Mesothelial cell of epicardium (in vitro differentiated cells): ENCODE data around the gene GABRA5. TPM values are rescaled to one million over a fixed set of nuclear protein-coding genes. Genes with fewer than 3 reads are reported as not detected.

Source experiments
- DNase-seq, 2 experiments: peaks; one replicate each; pipeline ENCODE4 v3.0.0; 2021; ENCODE audit warnings: low spot score in 2 of 2; ENCODE audit not compliant: unreplicated experiment in 2 of 2
- H3K27ac Mint-ChIP-seq: 2 replicates; pipeline ENCODE4 v1.8.0; 2021; ENCODE audit warnings: mixed read lengths
- H3K27me3 Mint-ChIP-seq: 2 replicates; pipeline ENCODE4 v1.8.0; 2021; ENCODE audit warnings: low read depth, mixed read lengths
- H3K36me3 Mint-ChIP-seq: 2 replicates; pipeline ENCODE4 v1.8.0; 2021; ENCODE audit warnings: mixed read lengths
- H3K4me1 Mint-ChIP-seq: 2 replicates; pipeline ENCODE4 v1.8.0; 2021; ENCODE audit warnings: mixed read lengths
- H3K4me3 Mint-ChIP-seq: 2 replicates; pipeline ENCODE4 v1.8.0; 2021; ENCODE audit warnings: mild to moderate bottlenecking, moderate library complexity, mixed read lengths
- H3K9me3 Mint-ChIP-seq: 2 replicates; pipeline ENCODE4 v1.8.0; 2021; ENCODE audit warnings: mixed read lengths
- CTCF ChIP-seq: fragments of 200-600 bp; sonication (generic); IDR thresholded peaks from one replicate; pipeline ENCODE4 v1.5.0; 2021; ENCODE audit warnings: antibody characterized with exemption; ENCODE audit not compliant: unreplicated experiment
- total RNA-seq: library from RNA; stranded (reverse); gene quantifications from 3 replicates; pipeline ENCODE4 v1.2.1, GENCODE V29; 2021

Gene GABRA5
- total RNA-seq, 1 donor from 2014 or later: 0.49 TPM

GRCh38 chr15:26864664-26865191, 2.1 kb upstream of the GABRA5 start:
- no peak overlapping the region for H3K4me3 Mint-ChIP-seq
- DNase-seq: peak in 1 of 2 experiments; percentile 55
- no peak overlapping the region for H3K27ac Mint-ChIP-seq
- peaks cover 47% of the 10 kb centered on the region for H3K27me3 Mint-ChIP-seq
- no peak for TF ChIP-seq CTCF
- H3K4me1 Mint-ChIP-seq: peaks cover 5% of the 10 kb centered on the region
- peaks cover 13% of the 10 kb centered on the region for H3K9me3 Mint-ChIP-seq
- H3K36me3 Mint-ChIP-seq: no peaks in the 10 kb centered on the region

GRCh38 chr15:26867200-26868007, 542 bp downstream of the GABRA5 start:
- no peaks in the 10 kb centered on the region for H3K36me3 Mint-ChIP-seq
- no peak for TF ChIP-seq CTCF
- H3K27ac Mint-ChIP-seq: no peak overlapping the region
- peaks cover 70% of the 10 kb centered on the region for H3K27me3 Mint-ChIP-seq
- peak overlapping the region; percentile 48 for H3K4me3 Mint-ChIP-seq
- H3K4me1 Mint-ChIP-seq: peaks cover 5% of the 10 kb centered on the region
- DNase-seq: peak in 1 of 2 experiments; percentile 48
- H3K9me3 Mint-ChIP-seq: peaks cover 3% of the 10 kb centered on the region

GRCh38 chr15:26868029-26868685, 1.3 kb downstream of the GABRA5 start:
- TF ChIP-seq CTCF: no peak
- no peak overlapping the region for H3K27ac Mint-ChIP-seq
- no peak for DNase-seq
- H3K4me1 Mint-ChIP-seq: peaks cover 5% of the 10 kb centered on the region
- no peaks in the 10 kb centered on the region for H3K9me3 Mint-ChIP-seq
- peak overlapping the region; percentile 50 for H3K4me3 Mint-ChIP-seq
- peaks cover 75% of the 10 kb centered on the region for H3K27me3 Mint-ChIP-seq
- H3K36me3 Mint-ChIP-seq: no peaks in the 10 kb centered on the region

- no peaks in the 10 kb centered on the region for H3K9me3 Mint-ChIP-seq
- peaks cover 85% of the 10 kb centered on the region for H3K27me3 Mint-ChIP-seq
- no peak for TF ChIP-seq CTCF
- peaks cover 5% of the 10 kb centered on the region for H3K4me1 Mint-ChIP-seq
- H3K4me3 Mint-ChIP-seq: peak overlapping the region; percentile 33
- H3K36me3 Mint-ChIP-seq: no peaks in the 10 kb centered on the region
- H3K27ac Mint-ChIP-seq: no peak overlapping the region
- DNase-seq: no peak
These were observed 2.8 kb downstream of the GABRA5 start for GRCh38 chr15:26869628-26870027.

- Mint-ChIP-seq H3K27me3 (peaks cover 80% of the 10 kb centered on the region), H3K36me3 (no peaks in the 10 kb centered on the region), H3K4me3 (no peak overlapping the region), H3K4me1 (peaks cover 2% of the 10 kb centered on the region), H3K9me3 (no peaks in the 10 kb centered on the region), H3K27ac (no peak overlapping the region)
- TF ChIP-seq CTCF: no peak
- no peak for DNase-seq
These were observed 3.5 kb downstream of the GABRA5 start for GRCh38 chr15:26870346-26870745.
